ENCODE measurements around the gene TCAF1.
"Not testable (repeated sequence)": the region's sequence is repeated elsewhere in the genome, so short reads cannot be mapped to it uniquely, and the experiment has no call there.

DNA sequence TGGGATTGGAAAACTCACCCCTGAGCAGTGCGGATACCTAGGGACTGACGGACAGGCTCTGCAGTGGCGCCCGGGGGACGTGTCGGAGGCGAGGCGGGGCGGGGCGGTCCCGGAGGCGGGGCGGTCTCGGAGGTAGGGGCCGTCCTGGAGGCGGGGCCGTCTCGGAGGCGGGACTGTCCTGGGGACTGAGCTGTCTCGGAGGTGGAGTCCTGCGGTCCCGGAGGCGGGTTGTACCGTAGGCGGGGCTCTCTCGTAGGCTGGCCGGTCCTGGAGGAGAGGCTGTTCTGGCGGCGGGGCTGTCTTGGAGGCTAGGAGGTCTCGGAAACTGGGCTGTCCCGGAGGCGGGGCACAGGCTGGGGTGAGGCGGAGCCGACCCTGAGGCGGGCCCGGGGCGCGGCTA, 65.4 kb downstream of the TCAF1 start:
- not testable (repeated sequence) for TF ChIP-seq POLR2AphosphoS5 (IDR thresholded peaks at IDR 0.05; ENCODE audit: low read depth, low read length); ZFX (IDR thresholded peaks at IDR 0.05); EZH2 (IDR thresholded peaks at IDR 0.05); EZH2phosphoT487 (IDR thresholded peaks at IDR 0.05; ENCODE audit: borderline replicate concordance); POLR2A (IDR thresholded peaks at IDR 0.05; ENCODE audit: borderline replicate concordance, extremely low read depth, insufficient read depth, insufficient read length)
- TF ChIP-seq, protein P1, sequence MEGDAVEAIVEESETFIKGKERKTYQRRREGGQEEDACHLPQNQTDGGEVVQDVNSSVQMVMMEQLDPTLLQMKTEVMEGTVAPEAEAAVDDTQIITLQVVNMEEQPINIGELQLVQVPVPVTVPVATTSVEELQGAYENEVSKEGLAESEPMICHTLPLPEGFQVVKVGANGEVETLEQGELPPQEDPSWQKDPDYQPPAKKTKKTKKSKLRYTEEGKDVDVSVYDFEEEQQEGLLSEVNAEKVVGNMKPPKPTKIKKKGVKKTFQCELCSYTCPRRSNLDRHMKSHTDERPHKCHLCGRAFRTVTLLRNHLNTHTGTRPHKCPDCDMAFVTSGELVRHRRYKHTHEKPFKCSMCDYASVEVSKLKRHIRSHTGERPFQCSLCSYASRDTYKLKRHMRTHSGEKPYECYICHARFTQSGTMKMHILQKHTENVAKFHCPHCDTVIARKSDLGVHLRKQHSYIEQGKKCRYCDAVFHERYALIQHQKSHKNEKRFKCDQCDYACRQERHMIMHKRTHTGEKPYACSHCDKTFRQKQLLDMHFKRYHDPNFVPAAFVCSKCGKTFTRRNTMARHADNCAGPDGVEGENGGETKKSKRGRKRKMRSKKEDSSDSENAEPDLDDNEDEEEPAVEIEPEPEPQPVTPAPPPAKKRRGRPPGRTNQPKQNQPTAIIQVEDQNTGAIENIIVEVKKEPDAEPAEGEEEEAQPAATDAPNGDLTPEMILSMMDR (IDR thresholded peaks at IDR 0.05 in 2 of 3, conservative IDR thresholded peaks at IDR 0.05 in 1 of 3; ENCODE audit: borderline replicate concordance in 1 of 3, insufficient read depth in 1 of 3, low read depth in 2 of 3, low read length in 2 of 3), result not testable (repeated sequence)
- TF ChIP-seq, protein P2, sequence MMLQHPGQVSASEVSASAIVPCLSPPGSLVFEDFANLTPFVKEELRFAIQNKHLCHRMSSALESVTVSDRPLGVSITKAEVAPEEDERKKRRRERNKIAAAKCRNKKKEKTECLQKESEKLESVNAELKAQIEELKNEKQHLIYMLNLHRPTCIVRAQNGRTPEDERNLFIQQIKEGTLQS (IDR thresholded peaks at IDR 0.05), result not testable (repeated sequence)
